GM21447 (cell line): ENCODE results near the gene NPPA.

Experiments
- ATAC-seq: cut with Tn5 transposase; IDR thresholded peaks from one replicate; pipeline ENCODE4 v1.9.1; 2021; ENCODE audit not compliant: unreplicated experiment

The NPPA gene

DNA sequence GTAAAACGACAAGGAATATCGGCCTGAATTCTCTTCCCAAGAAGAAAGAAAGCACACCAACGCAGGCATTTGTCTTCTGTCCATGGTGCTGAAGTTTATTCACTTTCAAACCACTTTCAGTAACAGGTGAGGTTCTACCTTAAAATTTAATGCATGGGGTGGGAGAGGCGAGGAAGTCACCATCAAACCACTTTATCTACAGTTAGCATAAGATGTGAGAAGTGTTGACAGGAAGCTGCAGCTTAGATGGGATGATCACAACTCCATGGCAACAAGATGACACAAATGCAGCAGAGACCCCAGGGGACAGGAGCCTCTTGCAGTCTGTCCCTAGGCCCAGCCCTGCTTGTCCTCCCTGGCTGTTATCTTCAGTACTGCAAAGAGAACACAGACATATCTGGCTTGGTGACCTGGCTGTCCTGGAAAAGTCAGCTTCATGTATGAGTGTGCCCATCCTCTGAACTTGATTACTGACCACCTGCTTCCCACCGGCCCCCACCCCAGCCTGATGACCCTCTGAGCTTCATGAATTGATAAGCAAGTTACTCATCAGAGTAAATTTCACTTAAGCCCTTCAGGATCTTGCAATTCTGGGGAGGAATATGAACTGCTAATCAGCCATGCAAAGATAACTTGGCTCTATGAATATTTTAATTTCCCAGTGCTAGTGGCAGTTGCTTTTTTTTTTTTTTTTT lies 1.8 kb downstream of the NPPA start:
- no peak for ATAC-seq

DNA sequence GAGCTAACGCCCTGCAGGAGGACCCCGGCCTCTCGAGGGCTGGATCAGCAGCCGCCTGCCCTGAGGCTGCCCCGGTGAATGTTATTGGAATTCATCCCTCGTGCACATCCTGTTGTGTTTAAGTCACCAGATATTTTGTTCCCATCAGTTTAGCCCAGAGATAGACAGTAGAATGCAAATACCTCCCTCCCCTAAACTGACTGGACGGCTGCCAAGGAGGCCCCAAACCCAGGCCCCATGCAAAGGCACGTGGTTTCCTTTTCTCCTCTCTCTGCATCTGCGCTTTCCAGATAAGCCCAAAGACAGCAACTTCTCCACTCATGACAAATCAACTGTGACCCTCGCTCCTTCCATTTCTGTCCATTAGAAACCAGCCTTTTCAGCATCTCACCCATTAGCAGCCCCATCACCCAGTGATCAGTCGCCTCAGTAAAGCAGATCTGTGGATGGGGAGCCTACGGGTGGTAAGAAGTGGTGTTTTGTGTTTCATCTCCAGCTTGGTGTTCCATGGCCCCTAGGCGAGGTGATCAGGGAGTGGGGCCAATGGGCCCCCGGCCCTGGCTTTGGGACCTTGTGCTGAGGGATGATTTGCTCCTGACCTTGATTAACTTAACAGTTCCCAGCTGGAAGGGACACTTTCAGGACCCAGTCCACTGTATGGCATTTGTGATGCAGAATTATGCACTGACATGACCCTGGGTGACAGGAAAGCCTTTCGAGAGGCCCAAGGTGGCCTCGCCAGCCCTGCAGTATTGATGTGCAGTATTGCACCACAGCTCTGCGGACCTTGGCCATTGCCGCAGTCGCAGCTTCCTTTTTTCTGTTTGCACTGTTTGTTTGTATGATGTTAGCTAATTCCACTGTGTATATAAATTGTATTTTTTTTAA lies 5.2 kb downstream of the NPPA start:
- ATAC-seq = no peak

DNA sequence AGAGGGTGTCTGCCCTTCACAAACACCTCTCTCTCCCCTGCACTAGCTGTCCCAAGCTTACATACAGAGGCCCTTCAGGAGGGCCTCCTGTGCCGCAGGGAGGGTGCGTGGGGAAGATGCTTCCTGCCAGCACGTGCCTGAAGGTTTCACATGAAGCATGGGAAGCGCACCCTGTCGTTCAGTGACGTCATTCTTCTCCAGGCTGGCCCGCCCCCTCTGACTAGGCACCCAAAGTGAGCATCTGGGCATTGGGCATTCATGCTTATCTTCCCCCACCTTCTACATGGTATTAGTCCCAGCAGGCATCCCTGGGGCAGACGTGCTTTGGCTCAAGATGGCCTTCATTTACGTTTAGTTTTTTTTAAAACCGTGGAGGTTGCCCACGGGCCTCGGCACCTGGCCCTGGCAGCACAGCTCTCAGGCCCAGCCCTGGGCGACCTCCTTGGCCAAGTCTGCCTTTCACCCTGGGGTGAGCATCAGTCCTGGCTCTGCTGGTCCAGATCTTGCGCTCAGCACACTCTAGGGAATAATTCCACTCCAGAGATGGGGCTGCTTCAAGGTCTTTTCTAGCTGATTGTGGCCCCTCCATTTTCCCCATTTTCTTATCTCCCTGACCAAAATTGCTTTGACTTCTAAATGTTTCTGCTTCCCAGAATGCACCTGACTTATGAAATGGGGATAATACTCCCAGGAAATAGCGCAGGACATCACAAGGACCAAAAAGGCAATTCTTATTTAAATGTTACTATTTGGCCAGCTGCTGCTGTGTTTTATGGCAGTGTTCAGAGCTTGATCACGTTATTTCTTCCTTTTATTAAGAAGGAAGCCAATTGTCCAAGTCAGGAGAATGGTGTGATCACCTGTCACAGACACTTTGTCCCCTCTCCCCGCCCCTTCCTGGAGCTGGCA lies 6.1 kb downstream of the NPPA start:
- no peak for ATAC-seq

DNA sequence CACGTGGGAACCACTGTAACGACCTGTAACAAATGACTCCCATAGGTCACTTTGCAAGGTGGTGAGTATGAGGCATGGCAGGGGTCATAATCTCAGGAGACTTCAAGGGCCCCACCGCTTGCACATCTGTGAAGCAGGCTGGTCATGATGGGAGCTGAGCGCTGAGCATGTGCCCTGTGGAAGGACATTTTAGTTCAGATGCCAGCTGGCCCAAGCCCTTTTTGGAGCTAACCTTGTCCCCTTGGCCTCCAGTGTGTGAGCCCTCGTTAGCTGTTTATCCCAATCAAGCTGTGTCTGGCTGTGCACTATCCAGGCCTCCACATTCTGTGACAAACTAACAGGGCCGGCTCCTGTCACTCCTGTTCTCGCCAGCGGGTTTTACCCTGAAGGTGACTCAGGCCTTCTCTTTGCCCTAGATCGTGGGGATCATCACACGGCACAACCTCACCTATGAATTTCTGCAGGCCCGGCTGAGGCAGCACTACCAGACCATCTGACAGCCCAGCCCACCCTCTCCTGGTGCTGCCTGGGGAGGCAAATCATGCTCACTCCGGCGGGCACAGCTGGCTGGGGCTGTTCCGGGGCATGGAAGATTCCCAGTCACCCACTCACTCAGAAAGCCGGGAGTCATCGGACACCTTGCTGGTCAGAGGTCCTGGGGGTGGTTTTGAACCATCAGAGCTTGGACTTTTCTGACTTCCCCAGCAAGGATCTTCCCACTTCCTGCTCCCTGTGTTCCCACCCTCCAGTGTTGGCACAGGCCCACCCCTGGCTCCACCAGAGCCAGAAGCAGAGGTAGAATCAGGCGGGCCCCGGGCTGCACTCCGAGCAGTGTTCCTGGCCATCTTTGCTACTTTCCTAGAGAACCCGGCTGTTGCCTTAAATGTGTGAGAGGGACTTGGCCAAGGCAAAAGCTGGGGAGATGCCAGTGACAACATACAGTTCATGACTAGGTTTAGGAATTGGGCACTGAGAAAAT lies 7.6 kb downstream of the NPPA start:
- no peak for ATAC-seq

DNA sequence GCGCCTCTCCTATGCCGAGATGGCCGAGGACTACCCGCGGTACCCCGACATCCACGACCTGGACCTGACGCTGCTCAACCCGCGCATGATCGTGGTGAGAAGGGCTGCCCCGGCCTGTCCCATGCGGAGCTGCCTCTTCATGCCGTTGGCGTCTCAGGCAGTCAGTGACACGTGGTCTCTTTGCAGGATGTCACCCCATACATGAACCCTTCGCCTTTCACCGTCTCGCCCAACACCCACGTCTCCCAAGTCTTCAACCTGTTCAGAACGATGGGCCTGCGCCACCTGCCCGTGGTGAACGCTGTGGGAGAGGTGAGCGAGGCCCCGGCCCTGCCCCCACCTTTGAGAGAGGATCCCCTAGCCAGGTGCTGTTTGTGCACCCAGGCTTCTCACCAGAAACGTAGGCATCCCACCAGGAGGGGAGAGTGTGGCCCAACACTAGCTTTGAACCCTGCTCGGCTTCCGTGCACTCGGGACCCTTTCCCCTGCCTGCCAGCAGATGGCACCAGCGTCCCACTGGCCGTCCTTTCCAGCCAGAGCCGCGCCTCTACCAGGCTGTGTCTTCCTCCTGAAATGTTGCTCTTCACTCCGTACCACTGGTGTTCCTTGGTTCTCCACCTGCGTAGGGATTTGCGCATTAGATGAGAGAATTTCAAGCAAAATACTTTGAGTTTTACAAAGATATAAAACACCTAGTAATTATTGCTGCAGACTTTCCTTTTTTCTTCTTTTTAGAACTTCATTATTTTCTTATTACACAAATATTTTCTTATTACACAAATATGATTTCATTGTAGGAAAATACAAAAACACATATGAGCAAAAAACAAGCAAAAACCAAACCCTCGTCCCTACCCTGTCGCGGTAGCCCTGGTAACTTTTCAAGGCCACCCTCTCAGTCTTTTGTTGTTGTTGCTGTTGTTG lies 9.0 kb downstream of the NPPA start:
- ATAC-seq = no peak

DNA sequence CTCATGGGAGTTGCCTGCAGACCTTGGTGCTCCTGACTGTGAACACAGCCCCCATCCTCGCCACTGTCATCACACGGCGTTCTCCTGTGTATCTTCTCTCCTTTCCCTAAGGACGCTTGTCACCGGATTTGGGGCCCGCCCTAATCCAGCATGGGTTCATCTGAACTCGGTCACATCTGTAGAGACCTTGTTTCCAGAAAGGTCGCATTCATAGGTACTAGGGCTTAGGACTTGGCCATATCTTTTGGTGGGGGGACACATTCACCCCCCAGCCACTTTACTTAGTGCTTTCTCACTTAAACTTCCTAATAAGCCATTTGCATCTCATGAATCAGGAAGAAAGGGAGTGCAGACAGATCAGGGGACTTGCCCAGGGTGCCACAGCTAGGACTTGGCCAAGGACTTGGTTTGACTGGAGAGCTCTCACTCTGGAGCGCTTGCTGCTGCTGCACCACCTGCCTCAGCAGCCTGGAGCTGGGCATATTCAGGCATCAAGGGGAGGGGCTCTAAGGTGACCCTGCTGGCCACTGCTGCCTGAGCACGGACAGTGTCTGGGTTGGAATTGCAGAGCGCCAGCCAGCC lies 9.7 kb downstream of the NPPA start:
- no peak for ATAC-seq

DNA sequence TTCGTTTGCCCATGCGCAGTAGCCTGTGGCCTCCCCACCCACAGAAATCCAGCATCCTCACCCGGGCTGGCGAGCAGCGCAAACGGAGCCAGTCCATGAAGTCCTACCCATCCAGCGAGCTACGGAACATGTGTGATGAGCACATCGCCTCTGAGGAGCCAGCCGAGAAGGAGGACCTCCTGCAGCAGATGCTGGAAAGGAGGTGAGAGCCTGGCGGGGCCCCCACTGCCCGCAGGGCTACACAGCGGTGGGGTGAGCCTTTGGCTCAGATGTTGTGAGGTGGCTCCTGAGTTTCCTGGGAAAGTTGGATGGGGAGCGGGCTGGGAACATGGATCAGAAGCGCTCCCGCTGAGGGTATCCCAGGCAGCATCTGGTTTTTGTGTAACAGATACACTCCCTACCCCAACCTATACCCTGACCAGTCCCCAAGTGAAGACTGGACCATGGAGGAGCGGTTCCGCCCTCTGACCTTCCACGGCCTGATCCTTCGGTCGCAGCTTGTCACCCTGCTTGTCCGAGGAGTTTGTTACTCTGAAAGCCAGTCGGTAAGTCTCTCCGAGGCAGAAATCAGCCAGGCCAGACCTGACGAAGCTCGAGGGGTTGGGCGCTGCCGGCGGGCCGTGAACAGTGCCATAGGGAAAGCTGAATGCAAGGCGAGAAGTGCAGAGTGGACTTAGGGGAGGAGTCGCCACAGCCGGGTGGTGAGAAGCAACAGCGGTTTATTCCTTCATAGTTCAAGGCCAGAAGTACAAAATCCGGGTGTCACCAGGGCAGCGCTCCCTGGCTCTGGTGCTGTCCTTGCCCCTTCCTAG lies 10.4 kb downstream of the NPPA start:
- ATAC-seq = no peak

DNA sequence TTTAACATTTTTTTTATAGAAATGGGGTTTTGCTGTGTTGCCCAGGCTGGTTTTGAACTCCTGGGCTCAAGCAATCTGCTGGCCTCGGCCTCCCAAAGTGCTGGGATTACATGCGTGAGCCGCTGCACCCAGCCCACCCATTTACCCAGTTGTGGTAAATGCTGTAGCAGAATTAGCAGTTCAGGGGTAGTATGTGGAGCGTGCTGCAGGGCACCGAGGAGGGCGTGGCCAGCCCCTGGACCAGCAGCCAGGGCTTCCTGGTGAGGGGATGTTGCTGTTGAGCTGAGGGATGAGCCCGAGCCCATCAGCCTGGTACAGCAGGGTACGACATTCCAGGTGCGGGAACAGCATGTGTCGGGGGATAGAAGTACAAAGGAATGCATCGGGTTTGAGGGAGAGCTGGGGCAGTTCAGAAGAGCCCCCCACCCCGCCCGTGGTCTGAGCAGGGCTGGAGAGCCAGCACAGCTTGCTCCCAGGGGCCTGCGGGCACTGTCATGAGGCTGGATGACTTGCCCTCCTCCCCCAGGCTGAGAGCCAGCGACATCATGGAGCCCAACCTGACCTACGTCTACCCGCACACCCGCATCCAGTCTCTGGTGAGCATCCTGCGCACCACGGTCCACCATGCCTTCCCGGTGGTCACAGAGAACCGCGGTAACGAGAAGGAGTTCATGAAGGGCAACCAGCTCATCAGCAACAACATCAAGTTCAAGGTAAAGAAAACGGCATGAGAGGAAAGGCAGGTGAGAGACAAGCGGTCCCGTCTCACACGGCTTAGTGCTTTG lies 11.9 kb downstream of the NPPA start:
- no peak for ATAC-seq

DNA sequence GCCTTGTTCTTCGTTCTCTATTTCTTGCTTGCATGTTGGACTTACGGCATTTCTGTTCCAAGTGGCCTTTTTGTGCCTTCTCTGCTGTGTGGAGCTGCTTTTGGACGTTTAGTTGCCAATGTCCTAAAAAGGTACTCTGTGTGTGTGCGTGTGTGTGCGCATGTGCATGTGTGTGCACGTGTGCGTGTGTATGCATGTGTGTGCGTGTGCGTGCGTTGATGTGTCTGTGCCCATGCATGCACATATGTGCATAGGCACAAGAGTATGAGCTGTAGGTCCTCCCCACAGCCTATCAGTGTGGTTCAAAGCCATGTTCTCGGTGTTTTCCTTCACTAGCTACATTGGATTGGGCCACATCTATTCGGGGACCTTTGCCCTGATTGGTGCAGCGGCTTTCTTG lies 13.7 kb downstream of the NPPA start:
- no peak for ATAC-seq

DNA sequence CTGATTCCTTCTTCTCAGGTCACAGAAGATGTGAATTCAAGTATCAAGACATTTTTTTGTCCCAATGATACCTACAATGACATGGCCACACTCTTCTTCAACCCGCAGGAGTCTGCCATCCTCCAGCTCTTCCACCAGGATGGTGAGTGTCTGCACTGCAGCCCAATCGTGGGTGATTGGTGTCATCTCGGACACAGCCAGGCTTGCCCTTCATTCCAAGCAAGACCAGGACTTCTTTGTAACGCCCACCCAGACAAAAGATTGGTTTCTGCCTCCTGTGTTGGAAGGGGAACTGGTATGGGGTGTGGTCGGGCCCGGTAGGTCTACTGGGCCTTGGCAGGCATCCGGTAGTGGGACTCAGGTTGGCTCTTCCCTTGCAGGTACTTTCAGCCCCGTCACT lies 14.1 kb downstream of the NPPA start:
- no peak for ATAC-seq

DNA sequence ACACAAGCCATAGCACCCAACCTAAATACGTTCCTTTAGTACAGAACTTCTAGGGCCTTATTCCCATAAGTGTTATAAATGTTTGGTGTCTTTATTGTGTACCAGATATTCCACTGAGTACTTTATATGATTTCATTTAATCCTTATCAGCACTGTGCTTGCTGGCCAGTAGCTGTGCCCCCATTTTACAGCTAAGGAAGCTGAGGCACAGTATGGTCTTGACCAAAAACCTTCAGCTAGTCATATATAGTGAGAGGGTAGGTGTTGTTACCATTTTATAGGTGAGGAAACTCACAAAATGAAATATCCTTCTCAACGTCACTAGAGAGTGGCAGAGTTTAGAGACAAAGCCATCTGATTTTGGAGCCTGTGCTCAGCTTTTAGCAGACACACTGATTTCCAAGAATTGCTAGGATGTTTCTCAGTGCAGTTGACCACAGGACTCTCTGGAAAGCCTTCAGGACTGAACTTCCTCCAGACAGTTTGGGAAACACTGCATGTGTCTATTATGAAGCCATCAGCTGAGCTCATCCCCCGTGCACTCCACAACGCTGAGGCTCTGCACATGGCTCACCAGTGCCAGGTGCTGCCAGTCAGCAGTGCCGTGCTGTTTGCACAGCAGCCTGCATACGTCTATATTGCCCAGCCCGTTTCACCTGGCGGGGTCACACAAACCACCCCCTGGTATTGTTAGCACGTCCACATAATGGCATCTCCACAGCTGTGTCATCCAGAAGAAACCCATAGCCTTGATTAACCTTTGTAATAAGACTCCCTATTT lies 15.4 kb downstream of the NPPA start:
- no peak for ATAC-seq

DNA sequence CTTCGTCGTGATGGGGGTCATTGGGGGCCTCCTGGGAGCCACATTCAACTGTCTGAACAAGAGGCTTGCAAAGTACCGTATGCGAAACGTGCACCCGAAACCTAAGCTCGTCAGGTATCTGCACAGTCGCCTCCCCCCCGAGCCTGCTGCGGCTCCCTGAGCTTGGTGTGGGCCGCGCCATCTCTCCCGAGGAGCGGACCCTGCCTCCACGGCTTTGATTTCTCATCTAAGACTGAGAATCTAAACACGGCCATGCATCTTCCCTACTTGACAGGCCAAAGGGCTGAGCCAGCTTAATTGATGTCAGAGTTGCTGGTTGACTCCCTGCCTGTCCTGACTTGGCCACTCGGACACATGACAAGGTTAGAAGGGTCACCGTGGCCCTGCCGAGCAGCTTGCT lies 19.1 kb downstream of the NPPA start:
- no peak for ATAC-seq

DNA sequence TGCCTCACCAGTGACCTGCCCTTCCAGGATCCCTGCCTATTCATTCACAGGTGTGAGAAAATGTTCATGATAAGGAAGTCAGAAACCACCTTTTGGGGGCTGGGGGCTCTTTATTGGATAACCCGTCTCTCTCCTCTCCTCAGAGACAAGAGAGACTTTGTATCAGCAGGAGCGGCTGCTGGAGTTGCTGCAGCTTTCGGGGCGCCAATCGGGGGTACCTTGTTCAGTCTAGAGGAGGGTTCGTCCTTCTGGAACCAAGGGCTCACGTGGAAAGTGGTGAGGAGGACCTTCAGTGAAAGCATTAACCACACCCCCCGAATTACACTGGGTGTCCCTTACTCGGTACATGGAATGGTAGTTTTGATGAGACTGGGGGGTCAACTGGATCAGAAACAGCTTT lies 20.6 kb downstream of the NPPA start:
- no peak for ATAC-seq

DNA sequence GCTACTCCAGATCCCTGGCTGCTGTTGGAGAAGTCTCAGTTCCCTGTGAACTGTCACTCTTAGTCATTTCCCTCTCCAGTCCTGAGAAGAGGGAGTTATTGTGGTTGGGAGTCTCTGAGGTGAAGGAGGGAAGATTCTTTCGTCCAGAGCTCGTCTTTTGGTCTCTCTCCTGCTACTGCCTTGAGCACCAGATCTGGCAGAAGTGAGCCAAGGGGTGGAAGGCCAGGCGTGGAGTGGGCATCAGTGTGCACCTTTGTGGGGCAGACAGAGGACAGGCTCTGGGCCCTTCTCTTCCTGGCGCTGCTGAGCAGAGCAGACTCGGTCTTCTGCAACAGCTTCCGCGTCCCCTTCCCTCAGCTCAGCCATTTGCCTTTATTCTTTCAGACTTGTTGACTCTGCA lies 22.5 kb downstream of the NPPA start:
- no peak for ATAC-seq

DNA sequence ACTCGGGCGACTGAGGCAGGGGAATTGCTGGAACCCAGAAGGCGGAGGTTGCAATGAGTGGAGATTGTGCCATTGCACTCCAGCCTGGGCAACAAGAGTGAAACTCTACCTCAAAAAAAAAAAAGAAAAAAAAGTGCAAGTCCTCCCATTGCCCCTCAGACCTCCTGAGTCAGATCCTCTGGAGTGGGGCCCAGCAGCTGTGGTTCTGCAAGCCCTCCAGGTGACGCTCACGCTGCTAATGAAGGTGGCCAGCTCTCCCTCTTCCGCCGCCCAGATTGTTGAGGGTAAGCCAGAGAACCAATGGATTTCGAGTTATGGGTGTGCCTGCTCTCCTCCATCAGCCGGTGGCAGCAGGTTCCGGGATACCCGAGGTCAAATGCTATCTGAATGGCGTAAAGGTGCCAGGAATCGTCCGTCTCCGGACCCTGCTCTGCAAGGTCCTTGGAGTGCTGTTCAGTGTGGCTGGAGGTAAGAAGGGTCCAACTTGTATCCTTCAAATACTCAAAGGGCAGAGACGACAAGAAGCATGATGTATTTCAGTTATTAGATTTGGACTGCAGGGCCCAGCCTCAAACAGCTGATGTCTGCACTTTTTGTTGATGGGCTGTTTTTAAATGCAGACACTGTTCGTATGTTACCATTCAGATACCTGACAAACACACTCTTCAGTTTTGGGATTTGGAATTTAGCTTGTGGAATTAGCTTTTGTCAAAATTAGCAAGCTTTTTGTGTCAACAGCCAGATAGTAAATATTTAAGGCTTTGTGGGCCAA lies 24.0 kb downstream of the NPPA start:
- ATAC-seq = no peak

DNA sequence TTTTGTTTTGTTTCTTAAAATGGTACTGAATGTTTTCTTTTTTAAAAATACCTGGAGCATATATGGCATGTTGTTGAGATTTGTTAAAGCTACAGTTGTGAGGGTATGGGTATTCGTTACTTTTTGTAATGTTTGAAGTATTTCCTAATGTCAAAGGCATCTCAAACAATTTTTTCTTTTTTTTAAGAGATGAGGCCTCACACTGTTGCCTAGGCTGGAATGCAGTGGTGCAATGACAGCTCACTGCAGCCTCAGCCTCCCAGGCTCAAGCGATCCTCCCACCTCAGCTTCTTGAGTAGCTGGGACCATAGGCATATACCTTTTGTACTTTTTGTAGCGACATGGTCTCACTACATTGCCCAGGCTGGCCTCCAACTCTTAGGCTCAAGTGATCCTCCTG lies 25.5 kb downstream of the NPPA start:
- ATAC-seq = no peak
